Activated CD8-positive, alpha-beta memory T cell treated with anti-CD3 and anti-CD28 coated beads for 24 hours (primary cell): ENCODE measurements around the gene CAMK2G.
"Not testable (repeated sequence)": the region's sequence is repeated elsewhere in the genome, so short reads cannot be mapped to it uniquely, and the experiment has no call there.

Source experiments
- DNase-seq: peaks from one replicate; pipeline ENCODE4 v3.0.0-alpha.2; 2020

Gene CAMK2G

DNA sequence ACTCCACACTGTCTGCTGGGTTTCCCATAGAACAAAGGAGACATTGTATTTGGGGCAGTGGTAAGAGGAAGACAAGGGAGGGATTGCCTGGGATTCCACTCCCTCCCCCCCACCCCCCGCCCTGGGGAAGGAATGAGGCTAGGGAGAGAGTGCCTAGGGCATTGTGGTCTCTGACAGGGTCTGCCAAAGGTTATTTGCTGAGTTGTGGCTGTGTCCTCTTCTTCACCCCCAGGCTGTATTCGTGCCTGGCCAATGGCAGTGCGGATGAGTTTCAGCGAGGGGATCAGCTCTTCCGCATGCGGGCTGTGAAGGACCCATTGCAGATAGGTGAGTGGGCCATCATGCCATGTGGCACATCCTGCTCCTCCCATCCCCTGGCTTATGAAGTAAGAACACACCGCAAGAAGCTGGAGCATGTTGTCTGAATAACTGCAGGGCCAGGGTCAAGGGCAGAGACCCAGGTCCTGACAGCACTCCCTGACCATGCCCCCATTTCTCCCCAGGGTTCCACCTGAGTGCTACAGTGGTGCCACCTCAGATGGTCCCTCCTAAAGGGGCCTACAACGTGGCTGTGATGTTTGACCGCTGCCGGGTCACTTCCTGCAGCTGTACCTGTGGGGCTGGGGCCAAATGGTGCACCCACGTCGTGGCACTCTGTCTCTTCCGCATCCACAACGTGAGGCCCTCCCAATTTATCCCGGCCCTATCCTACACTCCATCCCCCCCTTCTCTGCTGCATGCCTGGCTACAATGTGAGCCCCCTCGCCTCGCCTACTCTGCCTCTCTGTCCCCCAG, 85.3 kb downstream of the CAMK2G start:
- DNase-seq: no peak

GRCh38 chr10:73787031-73787800, 87.1 kb downstream of the CAMK2G start:
- DNase-seq: not testable (repeated sequence)

DNA sequence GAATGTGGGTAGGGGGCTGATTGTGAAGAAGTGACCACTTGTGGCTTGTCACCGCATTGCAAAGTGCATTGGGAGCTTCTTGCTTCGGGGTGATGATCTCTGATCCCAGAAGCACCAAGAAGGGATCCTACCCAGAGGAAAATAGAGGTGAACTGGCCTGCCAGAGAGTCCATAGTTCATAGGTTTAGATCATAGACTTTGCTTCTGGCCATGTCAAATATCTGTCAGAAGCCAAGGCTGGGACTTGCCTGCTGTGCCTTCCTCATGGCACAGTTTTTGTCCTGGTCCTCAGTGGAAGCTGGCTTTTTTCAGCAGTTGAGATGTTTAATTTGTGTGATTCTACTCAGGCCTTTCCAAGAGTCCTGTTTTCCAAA, 87.9 kb downstream of the CAMK2G start:
- no peak for DNase-seq

GRCh38 chr10:73785721-73786511, 88.4 kb downstream of the CAMK2G start:
- DNase-seq: no peak

DNA sequence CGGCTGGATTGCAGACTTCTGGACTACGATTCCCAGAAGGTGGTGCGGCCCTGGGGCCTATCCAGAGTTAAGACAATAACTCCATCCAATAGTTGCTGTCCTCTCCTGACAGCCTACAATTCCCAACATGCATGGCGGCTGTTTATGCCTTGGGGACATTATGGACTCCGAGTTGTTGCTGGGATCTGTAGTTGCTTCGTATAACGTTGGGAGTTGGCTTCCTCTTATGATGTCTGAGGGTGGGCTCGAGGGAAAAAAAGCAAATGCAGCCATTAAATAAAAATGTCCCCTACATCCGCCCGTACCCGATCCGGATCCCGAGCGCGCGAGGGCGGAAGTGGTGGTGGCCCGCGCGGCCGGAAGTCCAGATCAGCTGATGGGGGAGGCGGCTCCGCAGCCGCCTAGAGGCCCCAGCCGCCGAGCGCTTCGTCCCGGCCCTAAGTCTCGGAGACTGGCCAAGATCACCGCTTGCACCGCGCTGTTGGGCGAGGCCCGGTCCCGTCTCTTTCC, 89.1 kb downstream of the CAMK2G start, which contains the start of gene ZSWIM8:
TSS of gene ZSWIM8 (plus strand) at position 396 of the 510 bp plus-strand sequence. CDS start 273 bp downstream, outside the sequence.
- DNase-seq: peak; percentile 93

- no peak for DNase-seq
These were observed 91.6 kb downstream of the CAMK2G start for GRCh38 chr10:73782749-73783085.

GRCh38 chr10:73781879-73782748, 92.2 kb downstream of the CAMK2G start, which contains the start of gene CHCHD1:
Gene CHCHD1, plus strand, starts transcription at chr10:73782048. Its CDS starts 28 bp downstream, at chr10:73782076.
- DNase-seq: peak; percentile 96

- DNase-seq: no peak
These were observed 92.8 kb downstream of the CAMK2G start for GRCh38 chr10:73781548-73781878.

DNA sequence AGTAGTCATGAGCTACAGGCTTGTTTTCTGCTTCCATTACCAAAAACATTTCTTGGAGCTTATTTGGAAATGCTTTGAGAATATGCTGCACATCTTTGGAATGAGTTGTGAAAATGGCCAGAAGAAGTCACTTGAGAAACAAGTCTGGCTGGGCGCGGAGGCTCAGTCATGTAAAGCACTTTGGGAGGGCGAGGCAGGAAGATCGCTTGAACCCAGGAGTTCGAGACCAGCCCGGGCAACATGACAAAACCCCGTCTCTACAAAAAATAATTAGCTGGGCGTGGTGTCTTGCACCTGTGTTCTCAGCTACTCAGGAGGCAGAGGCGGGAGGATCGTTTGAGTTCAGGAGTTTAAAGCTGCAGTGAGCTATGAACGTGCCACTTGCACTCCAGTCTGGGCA, 93.4 kb downstream of the CAMK2G start:
- no peak for DNase-seq

GRCh38 chr10:73780301-73780700, 94.1 kb downstream of the CAMK2G start:
- DNase-seq: no peak

- no peak for DNase-seq
These were observed 94.7 kb downstream of the CAMK2G start for GRCh38 chr10:73779539-73780197.

DNA sequence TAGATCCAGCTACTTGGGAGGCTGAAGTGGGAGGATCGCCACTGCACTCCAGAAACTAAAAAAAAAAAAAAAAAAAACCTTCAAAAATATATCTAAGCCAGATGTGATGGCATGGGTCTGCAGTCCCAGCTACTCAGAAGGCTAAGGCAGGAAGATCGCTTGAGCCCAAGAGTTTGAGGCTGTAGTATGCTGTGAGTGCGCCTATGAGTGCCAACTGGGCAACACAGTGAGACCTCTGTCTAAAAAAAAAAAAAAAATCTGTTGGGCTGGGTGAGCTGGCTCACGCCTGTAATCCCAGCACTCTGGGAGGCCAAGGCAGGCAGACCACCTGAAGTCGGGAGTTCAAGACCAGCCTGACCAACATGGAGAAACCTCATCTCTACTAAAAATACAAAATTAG, 95.3 kb downstream of the CAMK2G start:
- DNase-seq: no peak

GRCh38 chr10:73774637-73775036, 99.7 kb downstream of the CAMK2G start:
- no peak for DNase-seq

DNA sequence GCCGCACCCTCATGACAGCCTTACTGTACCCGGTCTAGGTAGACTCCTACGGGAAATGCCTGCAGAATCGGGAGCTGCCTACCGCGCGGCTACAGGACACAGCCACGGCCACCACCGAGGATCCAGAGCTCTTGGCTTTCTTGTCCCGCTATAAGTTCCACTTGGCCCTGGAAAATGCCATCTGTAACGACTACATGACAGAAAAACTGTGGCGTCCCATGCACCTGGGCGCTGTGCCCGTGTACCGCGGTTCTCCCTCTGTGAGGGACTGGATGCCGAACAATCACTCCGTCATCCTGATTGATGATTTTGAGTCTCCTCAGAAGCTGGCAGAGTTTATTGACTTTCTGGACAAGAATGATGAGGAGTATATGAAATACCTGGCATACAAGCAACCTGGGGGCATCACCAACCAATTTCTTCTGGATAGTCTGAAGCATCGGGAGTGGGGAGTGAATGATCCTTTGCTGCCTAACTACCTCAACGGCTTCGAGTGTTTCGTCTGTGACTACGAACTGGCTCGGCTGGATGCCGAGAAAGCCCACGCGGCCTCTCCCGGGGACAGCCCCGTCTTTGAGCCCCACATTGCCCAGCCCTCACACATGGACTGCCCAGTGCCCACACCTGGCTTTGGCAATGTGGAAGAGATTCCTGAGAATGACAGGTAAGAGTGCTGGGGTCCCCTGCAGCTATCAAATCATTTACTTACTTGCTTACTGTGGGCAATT, 101.0 kb downstream of the CAMK2G start:
- peak; percentile 64 for DNase-seq

- peak; percentile 92 for DNase-seq
These were observed 101.8 kb downstream of the CAMK2G start for GRCh38 chr10:73772281-73773151.

DNA sequence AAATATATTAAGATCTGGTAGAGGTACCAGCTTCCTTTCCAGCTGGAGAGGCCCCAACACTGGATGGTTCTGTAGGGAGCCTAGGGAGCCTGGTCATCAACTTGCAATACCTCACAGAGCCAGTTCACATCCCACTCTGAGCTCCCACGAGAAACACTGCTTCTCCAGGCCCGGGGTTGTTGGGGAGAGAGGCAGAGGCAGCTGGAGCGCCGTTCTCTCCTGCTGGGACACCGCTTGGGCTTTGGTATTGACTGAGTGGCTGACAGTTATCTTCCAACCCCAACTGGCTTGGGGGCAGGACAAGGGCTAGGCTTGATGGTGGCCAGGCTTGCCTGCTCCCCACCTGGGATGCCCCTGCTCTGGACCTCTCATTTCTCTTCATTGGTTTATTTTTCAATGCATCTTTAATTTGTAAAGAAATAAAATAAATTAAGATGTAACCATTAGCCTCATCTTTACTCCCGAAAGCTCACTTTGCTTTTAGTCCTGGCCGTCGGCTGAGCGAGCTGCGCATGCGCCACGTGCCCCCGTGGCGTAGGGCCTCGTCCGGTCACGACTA, 102.6 kb downstream of the CAMK2G start:
- DNase-seq: no peak

DNA sequence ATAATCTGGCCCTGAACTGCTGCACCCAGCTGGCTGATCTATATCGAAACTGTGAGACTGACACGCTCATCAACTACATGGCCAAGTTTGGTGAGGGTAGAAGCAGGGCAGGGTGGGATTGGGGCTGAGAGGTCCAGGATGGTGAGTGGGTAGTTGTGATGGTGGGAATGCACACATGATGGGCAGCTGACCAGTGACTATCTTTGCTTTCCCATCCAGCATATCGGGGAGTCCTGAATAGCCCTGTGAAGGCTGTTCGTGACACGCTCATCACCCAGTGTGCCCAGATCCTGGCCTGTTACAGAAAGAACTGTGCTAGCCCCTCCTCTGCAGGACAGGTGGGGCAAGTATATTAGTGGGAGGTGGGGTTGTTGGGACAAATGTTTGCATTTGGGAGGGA, 105.0 kb downstream of the CAMK2G start:
- no peak for DNase-seq

GRCh38 chr10:73768881-73769280, 105.5 kb downstream of the CAMK2G start:
- peak; percentile 74 for DNase-seq

DNA sequence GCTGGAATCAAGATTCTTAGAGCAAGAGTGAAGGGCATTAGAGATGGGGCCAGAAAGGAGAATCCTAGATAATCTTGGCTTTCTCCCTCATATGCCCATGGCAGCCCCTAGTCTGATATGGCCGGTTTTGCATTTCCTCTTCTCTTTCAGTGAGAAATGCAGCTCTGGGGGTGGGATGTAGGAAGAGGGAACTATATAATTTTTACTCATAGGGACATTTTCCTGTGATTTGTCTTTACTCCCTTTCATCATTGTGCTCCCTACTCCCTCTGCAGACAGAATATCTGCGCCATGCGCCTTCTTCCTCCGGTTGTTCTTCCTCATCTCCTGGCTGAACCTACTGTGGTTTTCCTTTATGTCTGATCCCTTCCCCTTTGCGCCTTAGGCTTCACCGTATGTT, 109.3 kb downstream of the CAMK2G start:
- no peak for DNase-seq

DNA sequence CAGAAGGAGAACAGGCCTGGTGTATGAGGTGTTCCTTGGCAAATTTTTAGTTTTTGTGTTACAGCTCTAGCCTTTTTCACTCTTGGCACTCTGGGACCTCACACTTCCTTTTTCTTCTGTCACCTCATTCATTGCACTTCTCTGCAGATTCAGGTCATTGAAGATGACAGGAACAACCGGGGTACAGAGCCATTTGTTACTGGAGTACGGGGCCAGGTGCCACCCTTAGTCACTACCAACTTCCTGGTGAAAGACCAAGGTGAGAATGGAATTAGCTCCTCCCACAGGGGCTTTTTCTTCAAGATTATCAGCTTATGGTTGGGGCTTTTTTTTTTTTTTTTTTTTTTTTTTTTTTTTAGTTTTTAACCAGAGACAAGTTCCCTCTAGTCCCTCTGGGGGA, 111.0 kb downstream of the CAMK2G start:
- DNase-seq: no peak
